ENCODE results near the gene RECK.

Gene RECK

GRCh38 chr9:36140086-36141084 lies 103.7 kb downstream of the RECK start:
- no peak for DNase-seq (ENCODE audit: low spot score)

GRCh38 chr9:36141288-36141687 lies 104.6 kb downstream of the RECK start:
- DNase-seq (ENCODE audit: low spot score) = no peak

GRCh38 chr9:36141761-36142160 lies 105.0 kb downstream of the RECK start:
- DNase-seq (ENCODE audit: low spot score) = no peak

GRCh38 chr9:36142510-36143244 lies 106.0 kb downstream of the RECK start:
- no peak for DNase-seq (ENCODE audit: low spot score)

- DNase-seq (ENCODE audit: low spot score) = no peak
Observed at GRCh38 chr9:36143245-36143641, 106.5 kb downstream of the RECK start.

GRCh38 chr9:36144309-36145232 lies 107.9 kb downstream of the RECK start:
- no peak for DNase-seq (ENCODE audit: low spot score)

- no peak for DNase-seq (ENCODE audit: low spot score)
Observed at GRCh38 chr9:36145970-36146369, 109.3 kb downstream of the RECK start.

GRCh38 chr9:36146651-36147050 lies 109.9 kb downstream of the RECK start:
- no peak for DNase-seq (ENCODE audit: low spot score)

GRCh38 chr9:36147441-36148175 lies 110.9 kb downstream of the RECK start:
- DNase-seq (ENCODE audit: low spot score) = no peak

GRCh38 chr9:36148311-36149051 lies 111.8 kb downstream of the RECK start:
- no peak for DNase-seq (ENCODE audit: low spot score)

- DNase-seq (ENCODE audit: low spot score) = no peak
Observed at GRCh38 chr9:36149197-36149596, 112.5 kb downstream of the RECK start.

GRCh38 chr9:36150574-36151315 lies 114.0 kb downstream of the RECK start:
- DNase-seq (ENCODE audit: low spot score) = no peak

GRCh38 chr9:36151316-36152210 lies 114.8 kb downstream of the RECK start:
- DNase-seq (ENCODE audit: low spot score) = no peak

- no peak for DNase-seq (ENCODE audit: low spot score)
Observed at GRCh38 chr9:36152741-36153438, 116.2 kb downstream of the RECK start.

- DNase-seq (ENCODE audit: low spot score) = no peak
Observed at GRCh38 chr9:36153746-36154145, 117.0 kb downstream of the RECK start.

GRCh38 chr9:36154331-36154952 lies 117.7 kb downstream of the RECK start:
- DNase-seq (ENCODE audit: low spot score) = no peak

GRCh38 chr9:36156116-36156515 lies 119.4 kb downstream of the RECK start:
- no peak for DNase-seq (ENCODE audit: low spot score)

- DNase-seq (ENCODE audit: low spot score) = no peak
Observed at GRCh38 chr9:36158122-36158521, 121.4 kb downstream of the RECK start.

All from HuH-7 (cell line).